GM12873 (cell line): ENCODE results near the gene ANKLE2.

Source experiments
- TF ChIP-seq, protein P1 (sequence below): IDR thresholded peaks from 2 replicates; pipeline ENCODE4 v1.5.1; 2012; ENCODE audit warnings: low read depth, mild to moderate bottlenecking, moderate library complexity, low read length, control low read depth; ENCODE audit not compliant: insufficient read depth; ENCODE audit errors: missing control alignments

ANKLE2 gene

DNA sequence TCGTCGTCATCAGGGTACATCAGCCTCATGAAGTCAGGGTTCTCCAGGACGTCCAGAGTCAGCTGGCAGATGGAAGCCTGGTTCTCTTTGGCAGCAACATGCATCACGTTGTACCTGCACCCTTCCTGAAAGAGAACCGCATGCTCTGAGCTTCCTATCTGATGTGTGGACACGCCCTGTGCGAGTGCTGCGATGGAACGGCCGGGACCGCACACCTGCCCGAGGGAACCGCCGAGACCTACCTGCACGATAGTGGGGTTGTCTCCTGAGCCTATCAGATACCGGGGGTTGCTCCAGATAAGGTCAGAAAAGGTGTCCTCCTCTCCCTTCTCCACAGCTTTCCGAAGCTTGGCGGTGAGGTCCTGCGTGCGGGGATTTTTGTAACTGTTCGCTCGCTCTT, 13.7 kb downstream of the ANKLE2 start:
- TF ChIP-seq, protein P1, sequence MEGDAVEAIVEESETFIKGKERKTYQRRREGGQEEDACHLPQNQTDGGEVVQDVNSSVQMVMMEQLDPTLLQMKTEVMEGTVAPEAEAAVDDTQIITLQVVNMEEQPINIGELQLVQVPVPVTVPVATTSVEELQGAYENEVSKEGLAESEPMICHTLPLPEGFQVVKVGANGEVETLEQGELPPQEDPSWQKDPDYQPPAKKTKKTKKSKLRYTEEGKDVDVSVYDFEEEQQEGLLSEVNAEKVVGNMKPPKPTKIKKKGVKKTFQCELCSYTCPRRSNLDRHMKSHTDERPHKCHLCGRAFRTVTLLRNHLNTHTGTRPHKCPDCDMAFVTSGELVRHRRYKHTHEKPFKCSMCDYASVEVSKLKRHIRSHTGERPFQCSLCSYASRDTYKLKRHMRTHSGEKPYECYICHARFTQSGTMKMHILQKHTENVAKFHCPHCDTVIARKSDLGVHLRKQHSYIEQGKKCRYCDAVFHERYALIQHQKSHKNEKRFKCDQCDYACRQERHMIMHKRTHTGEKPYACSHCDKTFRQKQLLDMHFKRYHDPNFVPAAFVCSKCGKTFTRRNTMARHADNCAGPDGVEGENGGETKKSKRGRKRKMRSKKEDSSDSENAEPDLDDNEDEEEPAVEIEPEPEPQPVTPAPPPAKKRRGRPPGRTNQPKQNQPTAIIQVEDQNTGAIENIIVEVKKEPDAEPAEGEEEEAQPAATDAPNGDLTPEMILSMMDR = no peak

DNA sequence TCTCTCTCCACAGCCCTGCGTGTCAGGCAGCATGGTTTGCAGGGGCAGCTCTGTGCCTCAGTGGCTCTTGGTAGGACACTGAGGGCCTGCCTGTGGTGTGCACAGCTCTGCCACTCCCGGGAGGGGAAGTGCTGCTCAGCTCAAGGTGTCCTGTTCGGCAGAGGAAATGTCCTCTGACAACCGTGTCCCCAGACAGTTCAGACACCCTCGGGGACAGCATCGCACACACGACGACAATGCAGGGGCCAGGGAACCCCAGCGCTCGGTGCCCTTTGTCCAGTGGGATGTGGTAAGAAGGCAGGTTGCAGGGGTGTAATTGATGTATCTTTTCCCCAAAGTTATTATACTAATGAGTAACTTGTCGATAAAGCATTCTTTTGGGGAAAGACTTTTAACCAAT, 14.2 kb downstream of the ANKLE2 start:
- TF ChIP-seq, protein P1 = no peak

DNA sequence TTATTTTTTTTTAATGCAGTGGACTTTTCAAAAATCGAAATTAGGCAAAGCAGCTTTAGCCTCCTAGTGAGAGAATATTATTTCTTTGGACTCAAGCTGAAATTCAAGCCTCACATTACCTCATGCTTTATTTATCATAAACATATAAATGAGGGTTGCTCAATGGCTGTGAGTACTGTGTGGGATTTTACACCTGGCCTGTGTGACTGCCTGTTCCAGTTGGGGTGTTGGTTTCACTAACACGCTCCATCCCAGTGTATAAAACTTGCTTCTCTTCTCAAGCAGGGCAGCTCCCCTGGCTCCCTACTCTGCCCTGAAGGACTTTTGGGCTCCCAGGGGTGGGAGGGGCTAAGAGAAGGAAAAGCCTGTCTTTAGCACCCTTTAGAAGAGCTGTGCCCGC, 15.0 kb downstream of the ANKLE2 start:
- TF ChIP-seq, protein P1 = no peak

DNA sequence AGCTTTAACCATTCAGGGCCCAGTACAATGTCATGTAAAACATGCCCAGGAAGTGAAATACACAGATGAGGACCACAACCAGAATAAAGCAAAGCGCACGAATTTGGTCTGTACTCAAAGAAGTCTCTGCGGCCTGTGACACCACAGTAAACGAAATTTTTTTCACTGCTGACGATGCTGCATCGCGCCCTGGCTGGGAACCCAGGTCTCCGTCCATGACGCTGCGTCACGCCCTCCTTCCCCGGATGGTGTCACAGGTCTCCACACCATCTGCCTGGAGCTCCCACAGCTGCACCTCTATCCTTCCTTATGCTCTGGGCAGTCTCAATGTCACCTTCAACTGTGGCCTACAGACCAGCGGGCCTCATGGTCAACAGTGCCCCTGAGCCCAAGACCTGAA, 17.8 kb downstream of the ANKLE2 start:
- TF ChIP-seq, protein P1 = no peak

DNA sequence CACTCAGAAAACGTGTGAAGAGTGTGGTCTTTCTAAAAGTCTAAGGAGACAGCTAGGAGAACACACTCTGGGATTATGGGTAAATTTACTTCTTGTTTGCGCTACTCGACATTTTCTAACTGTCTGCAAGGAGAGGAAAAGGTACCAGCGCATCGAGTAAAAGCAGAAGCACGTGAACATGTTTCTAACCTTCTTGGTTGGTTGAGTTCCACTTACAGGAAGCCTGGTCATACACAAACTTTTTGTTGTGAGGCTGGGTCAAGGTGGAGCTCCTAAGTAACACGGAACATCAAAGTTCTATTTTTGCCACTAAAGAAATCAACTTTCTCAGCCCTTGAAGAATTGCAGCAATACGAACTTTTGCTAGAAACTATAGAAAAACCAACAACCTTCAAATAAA, 20.0 kb downstream of the ANKLE2 start:
- TF ChIP-seq, protein P1 = no peak

DNA sequence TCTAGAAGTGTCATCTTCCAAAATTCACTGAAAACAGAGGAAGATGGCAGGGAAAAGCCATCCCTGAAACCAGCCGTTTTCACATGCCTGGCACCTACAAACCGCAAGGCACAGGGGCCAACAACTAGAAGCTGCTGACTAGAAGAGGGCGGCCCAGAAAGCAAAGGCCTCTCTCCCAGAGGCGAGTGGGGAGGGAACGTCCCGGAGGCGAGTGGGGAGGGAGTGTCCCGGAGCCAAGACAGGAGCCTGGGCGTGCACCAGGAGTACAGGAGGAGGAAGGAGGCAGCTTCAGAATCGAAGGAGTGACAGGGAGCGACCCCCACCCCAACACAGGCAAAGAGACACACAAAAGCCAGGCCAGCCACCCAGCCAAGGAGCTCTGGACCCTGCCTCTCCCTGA, 21.0 kb downstream of the ANKLE2 start:
- TF ChIP-seq, protein P1 = no peak

DNA sequence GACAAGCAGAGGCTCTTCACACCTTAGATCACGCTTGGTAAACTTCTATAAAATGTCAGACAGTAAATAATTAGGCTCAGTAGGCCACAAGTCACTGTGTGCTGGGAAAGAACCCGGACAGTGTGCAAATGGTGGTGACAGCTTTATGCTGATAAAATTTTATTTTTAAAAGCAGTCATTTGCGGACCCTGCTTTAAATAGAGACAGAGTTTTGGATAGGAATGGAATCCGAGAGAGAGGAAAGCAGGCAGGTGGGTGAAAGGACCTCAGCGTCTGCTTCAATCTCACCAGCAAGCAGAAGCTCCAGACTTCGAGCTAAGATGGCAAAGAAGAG, 21.4 kb downstream of the ANKLE2 start:
- TF ChIP-seq, protein P1 = no peak
